ENCODE measurements around the gene SLFN5.

DNA sequence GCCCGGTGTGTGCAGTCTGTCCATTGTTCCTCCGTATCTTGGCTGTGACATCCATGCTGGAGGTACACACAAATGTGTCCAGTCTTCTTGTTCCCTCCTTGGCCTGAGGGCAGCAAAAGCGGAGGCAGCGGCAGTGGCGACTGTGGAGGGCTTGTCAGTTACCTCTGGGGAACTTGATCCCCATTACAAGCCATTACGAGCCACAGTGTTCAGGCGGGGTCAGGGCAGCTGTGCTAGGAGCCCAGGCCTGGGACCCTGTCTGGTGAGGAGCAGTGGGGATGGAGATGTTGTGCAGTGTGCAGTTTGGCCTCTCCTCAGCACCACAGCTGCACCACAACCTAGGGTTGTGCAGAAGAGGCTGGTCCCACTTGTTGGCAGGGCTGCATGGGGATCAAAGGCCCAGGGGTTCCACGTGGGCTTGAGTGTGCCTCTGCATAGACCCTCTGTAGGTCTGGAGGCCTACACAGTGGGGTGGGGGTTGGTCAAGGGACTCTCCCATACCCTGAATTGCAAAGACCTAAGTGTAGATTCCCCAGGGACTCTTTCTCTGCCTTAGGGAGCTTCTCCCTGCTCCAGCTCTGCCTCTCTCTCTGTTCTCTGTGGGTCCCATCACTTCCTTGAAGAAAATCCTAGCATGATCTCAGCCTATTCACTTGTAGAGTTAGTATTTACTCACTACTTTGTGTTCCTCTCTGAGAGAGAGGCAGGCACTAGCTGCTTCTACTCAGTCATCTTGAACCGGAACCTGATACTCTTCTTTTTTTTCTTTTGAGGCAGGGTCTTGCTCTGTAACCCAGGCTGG is 71.7 kb downstream of the SLFN5 start:
- TF ChIP-seq TAF1 (IDR thresholded peaks at IDR 0.05; ENCODE audit: borderline replicate concordance, low read depth, low read length) (no peak), POLR2A (IDR thresholded peaks at IDR 0.05; ENCODE audit: low read depth, low read length) (no peak), POLR2AphosphoS5 (IDR thresholded peaks at IDR 0.05; ENCODE audit: low read depth, low read length) (no peak)

All from GM12892 (cell line).